GM18502 (cell line): ENCODE data around the gene SHISAL2A.
"Not testable (repeated sequence)": the region's sequence is repeated elsewhere in the genome, so short reads cannot be mapped to it uniquely, and the experiment has no call there.

ENCODE experiments used
- ATAC-seq: cut with Tn5 transposase; IDR thresholded peaks from one replicate; pipeline ENCODE4 v1.9.1; 2021; ENCODE audit warnings: mild to moderate bottlenecking; ENCODE audit not compliant: unreplicated experiment, poor library complexity

Gene SHISAL2A

DNA sequence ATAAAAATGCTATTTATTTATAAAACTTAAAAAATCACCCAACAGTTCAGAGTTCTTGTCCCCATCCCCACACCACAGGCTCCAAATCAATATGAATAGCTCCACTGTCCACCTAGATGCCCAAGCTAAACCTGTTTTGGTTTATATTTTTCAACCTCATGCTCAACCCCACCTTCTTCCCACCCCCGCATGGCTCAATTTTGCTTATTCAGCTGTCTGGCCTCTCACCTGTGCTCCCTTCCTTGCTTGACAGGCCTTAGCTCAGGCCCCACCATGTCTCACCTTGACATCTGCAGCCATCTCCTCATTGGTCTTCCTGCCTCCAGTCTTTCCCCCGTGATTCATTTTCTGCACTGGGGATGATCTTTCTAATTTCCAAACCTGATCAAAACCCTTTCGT lies 47.4 kb downstream of the SHISAL2A start:
- no peak for ATAC-seq

- ATAC-seq = no peak
These were observed 48.2 kb downstream of the SHISAL2A start for GRCh38 chr1:52681136-52681535.

- no peak for ATAC-seq
These were observed 50.5 kb downstream of the SHISAL2A start for GRCh38 chr1:52683367-52683940.

GRCh38 chr1:52684545-52684944 lies 51.6 kb downstream of the SHISAL2A start:
- ATAC-seq = no peak

DNA sequence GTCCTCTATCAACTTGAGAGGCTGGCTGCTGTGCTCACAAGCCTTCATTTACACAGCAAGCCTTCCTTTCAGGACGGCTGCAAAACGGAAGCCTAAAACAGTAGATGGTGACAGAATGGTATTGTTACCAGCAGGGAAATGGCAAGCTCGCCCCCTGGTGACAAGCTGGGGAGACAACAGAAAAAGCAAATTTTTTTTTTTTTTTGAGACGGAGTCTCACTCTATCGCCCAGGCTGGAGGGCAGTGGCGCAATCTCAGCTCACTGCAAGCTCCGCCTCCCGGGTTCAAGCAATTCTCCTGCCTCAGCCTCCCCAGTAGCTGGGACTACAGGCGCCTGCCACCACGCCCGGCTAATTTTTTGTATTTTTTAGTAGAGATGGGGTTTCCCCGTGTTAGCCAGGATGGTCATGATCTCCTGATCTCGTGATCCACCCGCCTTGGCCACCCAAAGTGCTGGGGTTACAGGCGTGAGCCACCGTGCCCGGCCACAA lies 53.3 kb downstream of the SHISAL2A start:
- peak; percentile 82 for ATAC-seq

DNA sequence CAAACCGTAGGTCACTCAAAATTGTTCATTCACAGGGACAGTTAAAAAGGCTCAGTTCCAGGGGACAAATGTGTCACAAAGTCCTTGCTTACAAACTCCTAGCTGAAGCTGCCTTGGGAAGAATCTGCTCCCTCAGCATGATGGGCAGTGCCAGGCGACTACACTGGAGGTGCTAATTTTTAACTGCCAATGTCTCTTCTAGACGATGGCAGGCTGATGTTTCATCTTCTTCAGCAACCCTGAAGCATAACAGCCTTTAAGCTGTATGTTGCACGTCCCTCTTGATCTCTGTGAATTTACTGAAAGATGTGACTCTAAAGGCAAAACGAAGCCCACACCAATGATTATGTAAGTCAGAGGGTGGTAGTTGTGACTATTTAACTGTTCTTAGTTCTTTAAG lies 53.9 kb downstream of the SHISAL2A start:
- no peak for ATAC-seq

DNA sequence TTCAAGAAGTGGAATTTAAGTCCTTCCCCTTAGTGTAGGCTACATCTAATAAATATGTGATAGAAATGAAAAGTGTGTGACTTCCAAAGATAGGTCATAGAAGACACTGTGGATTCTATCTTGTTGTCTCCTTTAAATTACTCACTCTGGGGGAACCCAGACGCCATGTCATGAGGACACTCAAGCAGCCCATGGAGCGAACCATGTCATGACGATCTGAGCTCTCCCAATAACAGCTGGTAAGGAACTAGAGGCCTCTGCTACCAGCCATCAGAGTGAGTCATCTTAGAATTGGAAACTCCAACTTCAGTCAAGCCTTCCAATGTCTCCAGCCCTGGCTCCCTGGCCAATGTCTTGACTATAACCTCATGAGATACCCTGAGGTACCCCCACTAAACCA lies 58.9 kb downstream of the SHISAL2A start:
- ATAC-seq = no peak

GRCh38 chr1:52692697-52693096 lies 59.7 kb downstream of the SHISAL2A start:
- ATAC-seq = no peak

DNA sequence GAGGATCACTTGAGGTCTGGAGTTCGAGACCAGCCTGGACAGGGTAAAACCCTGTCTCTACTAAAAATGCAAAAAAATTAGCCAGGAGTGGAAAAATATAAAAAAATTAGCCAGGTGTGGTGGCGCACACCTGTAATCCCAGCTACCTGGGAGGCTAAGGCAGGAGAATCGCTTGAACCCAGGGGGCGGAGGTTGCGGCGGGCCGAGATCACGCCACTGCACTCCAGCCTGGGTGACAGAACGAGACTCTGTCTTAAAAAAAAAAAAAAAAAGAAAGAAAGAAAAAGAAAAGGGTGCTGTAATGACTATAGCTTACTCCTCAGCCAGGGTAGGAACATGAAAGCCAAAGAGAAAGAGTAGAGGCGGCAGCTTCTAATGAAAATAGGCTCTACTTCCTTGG lies 60.4 kb downstream of the SHISAL2A start:
- not testable (repeated sequence) for ATAC-seq

DNA sequence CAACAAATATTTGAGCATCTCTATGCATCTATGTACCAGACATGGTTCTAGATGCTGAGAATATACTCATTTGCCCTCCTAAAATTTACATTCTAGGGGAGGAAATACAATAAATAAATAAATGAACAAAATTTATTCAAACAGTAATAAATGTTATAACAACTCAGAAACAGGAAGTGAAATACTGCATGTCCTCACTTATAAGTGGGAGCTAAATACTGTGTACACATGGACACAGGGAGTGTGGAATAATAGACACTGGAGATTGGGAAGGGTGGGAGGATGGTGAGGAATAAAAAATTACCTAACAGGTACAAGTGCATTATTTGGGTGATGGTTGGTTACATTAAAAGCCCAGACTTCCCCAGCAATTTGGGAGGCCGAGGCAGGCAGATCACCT lies 60.9 kb downstream of the SHISAL2A start:
- no peak for ATAC-seq

DNA sequence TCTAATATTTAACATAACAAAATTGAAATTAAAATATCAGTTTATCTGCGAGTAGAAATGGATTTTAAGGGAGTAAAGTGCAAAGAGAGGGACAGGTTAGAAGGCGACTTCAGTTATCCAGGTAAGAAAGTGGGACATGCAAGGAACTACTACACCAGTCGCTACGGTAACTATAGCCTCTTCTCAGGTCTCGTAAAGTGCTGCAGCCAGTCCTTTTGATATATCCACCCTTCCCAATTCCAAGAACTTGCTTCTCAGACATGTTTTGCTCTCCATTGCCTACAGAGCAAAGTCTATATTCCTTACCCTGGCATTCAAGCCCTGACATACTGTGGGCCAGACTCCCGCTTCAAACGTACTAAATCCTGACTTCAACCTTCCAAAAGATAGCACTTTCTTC lies 62.7 kb downstream of the SHISAL2A start:
- no peak for ATAC-seq

GRCh38 chr1:52697795-52698674 lies 65.1 kb downstream of the SHISAL2A start, which contains the start of gene COA7:
COA7 (minus strand) TSS chr1:52698347; CDS start chr1:52698326, 21 bp downstream.
- ATAC-seq = peak; percentile 46

GRCh38 chr1:52702886-52703787 lies 70.2 kb downstream of the SHISAL2A start:
- ATAC-seq = peak; percentile 92

DNA sequence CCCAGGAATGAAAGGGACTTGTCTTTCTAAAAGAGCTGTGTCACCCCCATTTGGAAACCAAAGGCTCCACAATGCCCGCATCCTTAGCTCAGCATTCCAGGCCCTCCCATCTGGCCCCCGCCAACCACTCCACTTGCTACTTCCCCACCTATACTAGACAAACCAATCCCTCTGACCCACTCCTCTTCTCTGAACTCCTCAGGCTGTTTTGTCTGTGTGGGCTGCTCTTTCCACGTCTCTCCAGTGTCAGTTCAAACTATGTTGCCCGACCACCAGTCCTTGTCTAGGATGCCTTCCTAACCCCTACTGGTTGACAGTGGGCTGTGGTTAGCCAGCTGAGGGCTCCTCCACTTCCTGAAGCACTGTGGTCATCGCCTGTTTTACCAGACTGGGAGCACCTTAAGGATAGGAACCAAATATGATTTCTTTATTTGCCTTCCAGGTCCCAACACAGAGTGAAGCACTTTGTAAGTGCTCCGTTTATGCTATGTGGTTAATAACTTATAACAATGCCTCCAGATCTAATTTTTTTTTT lies 73.2 kb downstream of the SHISAL2A start:
- no peak for ATAC-seq
